GM12892 (cell line): Measurements from ENCODE around the gene ZNF384.

ENCODE experiments used
- POLR2A ChIP-seq: IDR thresholded peaks from 2 replicates; pipeline ENCODE4 v1.6.1; 2011; ENCODE audit warnings: low read depth, low read length, control low read depth
- POLR2AphosphoS5 ChIP-seq: IDR thresholded peaks from 2 replicates; pipeline ENCODE4 v1.6.1; 2011; ENCODE audit warnings: low read depth, low read length, control low read depth
- TAF1 ChIP-seq: IDR thresholded peaks from 2 replicates; pipeline ENCODE4 v1.6.1; 2011; ENCODE audit warnings: low read depth, mild to moderate bottlenecking, control low read depth, low read length, borderline replicate concordance

DNA sequence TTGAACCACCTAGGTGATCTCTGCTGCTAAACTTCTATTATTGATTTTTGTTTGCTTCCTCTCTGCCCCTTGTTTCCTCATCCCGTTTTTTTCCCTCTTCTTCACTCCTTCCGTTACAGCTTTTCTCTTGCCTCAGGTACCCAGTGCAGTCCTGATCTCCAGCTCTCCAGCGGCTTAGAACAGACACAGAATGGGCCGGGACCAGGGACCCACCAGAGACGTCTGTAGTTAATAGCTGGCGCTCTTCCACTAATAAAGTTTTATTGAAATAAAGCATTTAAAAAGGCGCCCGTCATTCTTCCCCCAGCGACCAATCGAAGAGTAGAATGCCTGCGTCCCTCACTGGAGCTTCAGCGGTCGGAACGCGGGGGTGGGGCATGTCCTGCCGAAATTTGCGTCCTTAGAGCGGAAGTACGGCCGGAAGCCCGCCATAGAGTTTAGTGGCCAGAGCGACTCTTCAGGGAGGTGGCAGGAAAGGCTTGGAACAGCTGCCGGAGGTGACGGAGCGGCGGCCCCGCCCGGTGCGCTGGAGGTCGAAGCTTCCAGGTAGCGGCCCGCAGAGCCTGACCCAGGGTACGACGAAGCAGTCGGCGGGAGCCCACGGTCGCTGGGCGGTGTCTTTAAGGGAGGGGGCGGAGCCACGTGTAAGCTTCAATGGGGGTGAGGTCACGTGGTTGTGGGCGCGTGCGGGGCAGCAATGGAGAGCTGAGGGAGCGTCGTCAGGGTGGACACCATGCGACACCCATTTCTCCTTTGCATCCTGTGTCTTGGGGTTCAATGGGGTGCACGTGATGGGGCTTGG is 34.6 kb upstream of the ZNF384 start, which contains the start of gene COPS7A:
- TF ChIP-seq POLR2A (peak; percentile 92), POLR2AphosphoS5 (peak; percentile 91), TAF1 (no peak; the same call in 1 of the 2 replicates)
